Nephron progenitor cell (in vitro differentiated cells): ENCODE results near the gene AOPEP.

Experiments used
- DNase-seq: peaks from one replicate; pipeline ENCODE4 v3.0.0; 2021
- H3K27ac Mint-ChIP-seq: 2 replicates; pipeline ENCODE4 v1.8.0; 2021; ENCODE audit warnings: mild to moderate bottlenecking, moderate library complexity, mixed read lengths
- H3K27me3 Mint-ChIP-seq: 2 replicates; pipeline ENCODE4 v1.8.0; 2021; ENCODE audit warnings: mild to moderate bottlenecking, low read depth, mixed read lengths; ENCODE audit not compliant: poor library complexity
- H3K36me3 Mint-ChIP-seq: 2 replicates; pipeline ENCODE4 v1.8.0; 2021; ENCODE audit warnings: low read depth, mixed read lengths
- H3K4me1 Mint-ChIP-seq: 2 replicates; pipeline ENCODE4 v1.8.0; 2021; ENCODE audit warnings: mixed read lengths
- H3K4me3 Mint-ChIP-seq: 2 replicates; pipeline ENCODE4 v1.8.0; 2021; ENCODE audit warnings: mild to moderate bottlenecking, moderate library complexity, mixed read lengths
- H3K9me3 Mint-ChIP-seq: 2 replicates; pipeline ENCODE4 v1.8.0; 2021; ENCODE audit warnings: mild to moderate bottlenecking, moderate library complexity, mixed read lengths
- TF ChIP-seq, protein P1 (sequence below): fragments of 200-600 bp; sonication (generic); IDR thresholded peaks from 2 replicates; pipeline ENCODE4 v1.5.0; 2021; ENCODE audit warnings: antibody characterized with exemption

AOPEP gene

DNA sequence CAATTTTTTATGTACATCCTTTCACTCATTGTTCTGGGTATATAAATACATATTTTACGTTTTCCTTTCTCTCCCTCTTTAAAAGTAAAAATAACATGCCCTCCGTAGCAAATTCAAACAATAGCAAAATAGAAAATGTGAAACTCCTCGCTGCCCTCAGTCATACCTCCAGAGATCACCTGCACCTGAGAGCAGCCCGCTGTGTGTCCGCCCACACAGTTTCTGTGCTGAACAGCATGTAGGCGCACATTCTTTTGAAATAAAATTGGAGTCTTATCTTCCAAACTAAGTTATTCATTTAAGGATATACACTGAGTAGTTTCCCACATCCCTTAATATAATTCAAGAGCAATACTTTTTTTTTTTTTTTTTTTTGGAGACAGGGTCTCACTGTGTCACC lies 255.7 kb downstream of the AOPEP start:
- Mint-ChIP-seq H3K27ac (no peak overlapping the region), H3K9me3 (no peaks in the 10 kb centered on the region), H3K36me3 (peaks cover 10% of the 10 kb centered on the region), H3K4me3 (peak overlapping the region; percentile 48), H3K4me1 (peaks cover 66% of the 10 kb centered on the region), H3K27me3 (peaks cover 5% of the 10 kb centered on the region)
- no peak for DNase-seq
- TF ChIP-seq, protein P1, sequence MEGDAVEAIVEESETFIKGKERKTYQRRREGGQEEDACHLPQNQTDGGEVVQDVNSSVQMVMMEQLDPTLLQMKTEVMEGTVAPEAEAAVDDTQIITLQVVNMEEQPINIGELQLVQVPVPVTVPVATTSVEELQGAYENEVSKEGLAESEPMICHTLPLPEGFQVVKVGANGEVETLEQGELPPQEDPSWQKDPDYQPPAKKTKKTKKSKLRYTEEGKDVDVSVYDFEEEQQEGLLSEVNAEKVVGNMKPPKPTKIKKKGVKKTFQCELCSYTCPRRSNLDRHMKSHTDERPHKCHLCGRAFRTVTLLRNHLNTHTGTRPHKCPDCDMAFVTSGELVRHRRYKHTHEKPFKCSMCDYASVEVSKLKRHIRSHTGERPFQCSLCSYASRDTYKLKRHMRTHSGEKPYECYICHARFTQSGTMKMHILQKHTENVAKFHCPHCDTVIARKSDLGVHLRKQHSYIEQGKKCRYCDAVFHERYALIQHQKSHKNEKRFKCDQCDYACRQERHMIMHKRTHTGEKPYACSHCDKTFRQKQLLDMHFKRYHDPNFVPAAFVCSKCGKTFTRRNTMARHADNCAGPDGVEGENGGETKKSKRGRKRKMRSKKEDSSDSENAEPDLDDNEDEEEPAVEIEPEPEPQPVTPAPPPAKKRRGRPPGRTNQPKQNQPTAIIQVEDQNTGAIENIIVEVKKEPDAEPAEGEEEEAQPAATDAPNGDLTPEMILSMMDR = no peak

DNA sequence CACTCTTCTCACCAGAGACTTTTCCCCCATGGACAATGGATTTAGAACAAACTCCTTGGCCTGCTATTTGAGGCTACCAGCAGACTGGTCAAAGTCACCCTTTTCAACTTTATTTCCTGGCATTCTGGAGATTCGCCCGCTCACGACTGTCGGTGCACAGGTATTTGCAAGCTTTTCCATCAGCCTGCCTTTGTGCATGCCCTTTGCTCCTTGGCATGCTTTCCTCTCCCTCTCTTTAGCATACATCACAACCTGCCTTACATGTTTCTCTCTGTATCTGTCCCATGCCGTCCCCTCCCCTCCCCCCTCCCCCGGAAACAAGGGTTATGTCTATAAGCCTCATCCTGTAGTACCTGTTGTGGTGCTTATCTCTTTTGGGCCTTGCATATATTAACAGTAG lies 257.1 kb downstream of the AOPEP start:
- TF ChIP-seq, protein P1 = no peak
- Mint-ChIP-seq H3K4me3 (no peak overlapping the region), H3K27ac (peak overlapping the region; percentile 23), H3K27me3 (peaks cover 5% of the 10 kb centered on the region), H3K9me3 (peaks cover 6% of the 10 kb centered on the region), H3K4me1 (peaks cover 64% of the 10 kb centered on the region), H3K36me3 (peaks cover 19% of the 10 kb centered on the region)
- no peak for DNase-seq

DNA sequence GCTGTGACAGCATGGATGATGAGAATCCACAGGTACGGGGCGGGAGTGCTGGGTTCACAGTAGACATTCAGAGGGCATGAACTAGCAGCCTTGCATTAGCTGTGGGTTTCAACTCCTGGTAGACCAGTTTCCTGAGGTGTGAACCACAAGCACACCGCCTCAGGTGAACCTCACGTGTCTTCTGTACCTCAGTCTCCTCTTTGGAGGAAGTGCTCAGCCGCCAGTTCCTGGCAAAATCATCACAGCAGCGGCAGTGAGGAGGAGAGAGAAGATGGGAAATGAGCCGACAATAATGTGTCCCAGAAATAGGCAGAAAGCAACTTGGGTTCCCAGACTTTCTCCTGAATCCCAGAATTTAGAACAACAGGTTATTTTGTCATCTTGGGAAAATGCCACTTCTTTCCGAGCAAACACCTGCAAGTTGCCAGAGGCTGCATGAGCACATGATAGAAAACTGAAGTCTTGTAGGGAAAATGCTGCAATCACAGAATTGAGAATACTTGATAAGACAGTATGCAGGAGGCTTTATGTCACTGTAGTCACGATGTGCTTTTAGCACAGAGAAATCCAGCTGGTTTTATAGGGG lies 258.5 kb downstream of the AOPEP start:
- H3K27ac Mint-ChIP-seq = no peak overlapping the region
- peaks cover 22% of the 10 kb centered on the region for H3K36me3 Mint-ChIP-seq
- no peak for DNase-seq
- peaks cover 5% of the 10 kb centered on the region for H3K27me3 Mint-ChIP-seq
- no peak overlapping the region for H3K4me3 Mint-ChIP-seq
- peaks cover 49% of the 10 kb centered on the region for H3K4me1 Mint-ChIP-seq
- TF ChIP-seq, protein P1 = no peak
- H3K9me3 Mint-ChIP-seq = peaks cover 6% of the 10 kb centered on the region

DNA sequence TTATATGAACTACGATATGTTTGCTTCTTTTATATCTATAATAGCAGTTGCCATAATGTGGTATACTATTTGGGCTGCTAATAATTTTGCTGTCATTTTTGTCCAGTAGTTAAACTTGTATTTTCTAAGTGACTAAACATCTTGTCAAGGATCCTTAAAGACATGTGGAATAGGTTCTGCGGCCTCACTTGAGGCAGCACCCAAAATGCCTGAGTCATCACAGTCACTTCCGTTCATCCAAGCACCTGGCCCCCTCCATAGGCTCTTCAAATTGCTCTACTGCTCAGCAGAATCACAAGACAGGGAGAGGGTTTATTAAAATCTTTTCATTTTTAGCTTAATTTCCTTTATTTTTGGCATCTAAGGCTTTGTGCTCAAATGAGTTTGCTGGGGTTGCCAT lies 259.1 kb downstream of the AOPEP start:
- Mint-ChIP-seq H3K9me3 (peaks cover 6% of the 10 kb centered on the region), H3K27me3 (peaks cover 5% of the 10 kb centered on the region), H3K4me3 (no peak overlapping the region), H3K27ac (no peak overlapping the region), H3K36me3 (peaks cover 25% of the 10 kb centered on the region), H3K4me1 (peaks cover 43% of the 10 kb centered on the region)
- DNase-seq = no peak
- TF ChIP-seq, protein P1 = no peak

DNA sequence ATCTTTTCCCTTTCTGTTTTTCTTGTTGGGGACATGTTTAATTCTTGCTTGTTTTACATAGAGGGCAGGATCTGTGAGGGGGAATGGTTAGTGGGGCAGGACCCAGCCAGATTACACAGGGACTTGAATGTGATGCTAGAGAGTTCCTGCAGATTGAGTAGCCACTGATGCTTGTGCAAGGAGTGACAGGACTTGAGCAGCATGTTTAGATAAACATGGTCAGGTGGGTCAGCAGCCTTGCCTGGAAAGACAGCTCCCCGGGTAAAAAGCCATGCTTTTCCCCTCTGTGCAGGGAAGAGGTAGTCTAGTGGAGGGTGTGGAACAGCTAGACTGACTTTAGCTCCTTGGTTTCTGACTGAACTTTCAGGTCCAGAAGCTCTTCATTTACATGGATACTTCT lies 261.2 kb downstream of the AOPEP start:
- DNase-seq = no peak
- Mint-ChIP-seq H3K27ac (no peak overlapping the region), H3K4me3 (no peak overlapping the region), H3K27me3 (peaks cover 5% of the 10 kb centered on the region), H3K36me3 (peaks cover 25% of the 10 kb centered on the region), H3K9me3 (peaks cover 6% of the 10 kb centered on the region), H3K4me1 (peaks cover 32% of the 10 kb centered on the region)
- TF ChIP-seq, protein P1 = no peak

DNA sequence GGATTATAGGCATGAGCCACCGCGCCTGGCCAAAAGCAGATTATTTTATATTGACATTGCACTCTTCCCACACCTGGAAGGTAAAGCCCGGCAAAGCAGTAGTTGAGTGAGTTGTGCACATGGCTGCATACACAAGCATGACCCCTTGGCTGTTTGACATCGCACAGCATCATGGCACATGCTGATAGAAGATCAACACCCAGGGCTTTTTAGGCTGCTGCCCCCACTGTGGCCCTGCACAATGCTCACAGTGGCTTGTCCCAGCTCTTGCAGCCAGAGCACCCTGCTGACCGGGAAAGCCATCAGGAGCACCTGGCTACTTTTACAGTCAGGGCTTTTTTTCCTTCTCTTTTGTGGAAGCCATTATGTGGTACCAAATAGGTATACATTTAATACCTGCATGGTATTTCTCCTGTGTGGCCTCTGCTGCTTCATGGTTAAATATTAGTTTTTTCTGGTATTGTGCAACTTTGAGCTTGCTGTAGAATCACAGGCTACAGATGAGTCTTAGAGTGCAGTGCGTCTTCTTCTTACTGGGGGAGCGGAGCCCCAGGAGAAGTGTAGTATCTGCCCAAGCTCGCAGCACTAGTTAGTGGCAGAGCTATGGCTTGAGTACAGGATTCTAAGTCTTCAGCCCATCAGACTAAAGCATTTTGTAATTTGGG lies 264.5 kb downstream of the AOPEP start:
- Mint-ChIP-seq H3K9me3 (peaks cover 6% of the 10 kb centered on the region), H3K4me1 (peaks cover 49% of the 10 kb centered on the region)
- TF ChIP-seq, protein P1 = no peak

More for the DNA sequence above, 264.5 kb downstream of the AOPEP start:
- DNase-seq = no peak
- no peak overlapping the region for H3K4me3 Mint-ChIP-seq
- H3K27ac Mint-ChIP-seq = no peak overlapping the region
- peaks cover 6% of the 10 kb centered on the region for H3K27me3 Mint-ChIP-seq
- peaks cover 19% of the 10 kb centered on the region for H3K36me3 Mint-ChIP-seq
